ENCODE results near the gene CHRDL2. TPM values are rescaled to one million over a fixed set of nuclear protein-coding genes. Genes with fewer than 3 reads are reported as not detected.

Gene CHRDL2
- total RNA-seq, 1 experiment from 2014 or later = not detected

GRCh38 chr11:74748211-74749126 is 17.2 kb upstream of the CHRDL2 start, which contains the start of gene RNF169:
Gene RNF169 (plus strand): TSS chr11:74748849. CDS start chr11:74748881, 32 bp downstream.
- peak; percentile 97 for DNase-seq (ENCODE audit: low spot score)

GRCh38 chr11:74746868-74747267 is 15.6 kb upstream of the CHRDL2 start:
- no peak for DNase-seq (ENCODE audit: low spot score)

GRCh38 chr11:74744277-74744676 is 13.1 kb upstream of the CHRDL2 start:
- DNase-seq (ENCODE audit: low spot score) = no peak

DNA sequence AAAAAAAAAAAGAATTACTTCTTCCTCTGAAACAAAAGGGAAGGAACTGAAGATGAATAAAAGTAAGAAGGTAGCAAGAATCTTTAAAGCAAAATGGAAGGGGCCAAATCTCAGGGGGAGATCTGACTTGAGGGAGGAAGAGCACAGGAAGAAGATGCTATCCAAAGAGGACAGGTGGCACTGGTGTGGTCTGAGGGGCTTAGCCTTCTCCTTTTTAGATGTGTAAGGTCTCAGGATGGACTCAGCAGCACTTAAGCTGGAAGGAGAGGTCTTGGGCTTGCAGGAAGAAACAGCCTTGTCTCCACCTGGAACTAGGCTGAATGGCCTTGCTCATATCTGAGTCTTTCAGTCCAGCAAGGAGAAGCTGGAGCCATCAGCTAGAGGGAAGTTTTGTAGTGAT is 12.4 kb upstream of the CHRDL2 start:
- DNase-seq (ENCODE audit: low spot score) = no peak

DNA sequence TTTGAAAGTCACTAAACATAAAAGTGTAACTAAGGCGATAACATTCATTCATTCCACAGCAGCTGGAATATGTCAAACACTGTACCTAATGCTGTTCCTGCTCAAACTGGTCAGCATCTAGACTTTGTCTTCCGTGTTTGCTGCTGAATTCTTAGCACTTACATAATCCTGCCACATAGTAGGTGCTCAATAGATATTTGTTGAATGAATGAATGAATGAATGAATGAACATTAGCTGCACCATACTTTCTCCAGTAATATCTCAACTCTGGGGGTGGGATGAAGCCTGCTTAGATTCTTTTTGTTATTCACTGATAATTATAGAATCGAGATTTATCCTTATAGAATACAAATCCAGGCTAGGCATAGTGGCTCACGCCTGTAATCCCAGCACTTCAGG is 10.8 kb upstream of the CHRDL2 start:
- no peak for DNase-seq (ENCODE audit: low spot score)

- DNase-seq (ENCODE audit: low spot score) = peak; percentile 65
Measured at GRCh38 chr11:74739546-74740270, 8.5 kb upstream of the CHRDL2 start.

- no peak for DNase-seq (ENCODE audit: low spot score)
Measured at GRCh38 chr11:74736031-74736430, 4.8 kb upstream of the CHRDL2 start.

DNA sequence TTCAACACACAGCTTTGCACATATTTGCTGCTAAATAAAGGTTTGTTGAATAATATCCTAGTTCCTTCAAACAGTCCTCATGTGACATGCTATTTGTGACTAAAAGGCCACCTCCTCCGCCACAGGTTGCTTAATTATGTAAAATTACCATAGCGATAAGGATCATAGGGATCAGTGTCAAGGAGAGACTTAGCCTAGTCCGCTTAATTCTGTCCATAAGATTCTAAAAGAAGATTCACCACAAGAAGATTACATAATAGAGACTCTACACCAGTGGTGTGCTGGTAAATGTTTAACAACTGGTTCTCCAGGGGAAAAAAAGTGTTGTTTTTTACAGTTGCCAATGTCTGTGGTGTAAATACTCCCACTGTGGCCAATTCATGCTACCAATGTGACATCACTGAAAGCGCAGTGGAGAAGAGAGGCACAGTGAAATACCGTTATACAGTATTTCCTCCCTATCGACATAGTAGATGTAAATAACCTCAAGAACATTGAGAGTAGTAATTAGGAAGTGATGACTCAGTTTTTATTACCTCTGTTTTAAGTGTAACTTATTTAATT is 4.2 kb upstream of the CHRDL2 start:
- DNase-seq (ENCODE audit: low spot score) = no peak

DNA sequence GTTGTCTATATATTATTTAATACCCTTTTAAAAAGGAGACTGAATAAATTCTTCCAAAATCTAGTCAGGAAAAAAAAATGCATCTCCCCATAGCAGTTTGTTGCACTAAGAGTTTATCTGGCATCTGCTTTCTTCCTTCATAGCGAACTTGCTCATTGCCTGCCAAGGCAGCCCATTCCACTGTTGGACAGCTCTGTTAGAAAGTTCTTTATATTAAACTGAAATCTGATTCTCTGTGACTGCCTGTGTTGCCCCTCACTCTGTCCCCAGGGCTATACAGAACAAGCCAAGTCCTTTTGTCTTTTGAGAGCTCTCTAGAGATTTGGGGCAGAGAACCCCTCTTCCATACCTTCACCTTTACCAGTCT is 3.3 kb upstream of the CHRDL2 start:
- no peak for DNase-seq (ENCODE audit: low spot score)

DNA sequence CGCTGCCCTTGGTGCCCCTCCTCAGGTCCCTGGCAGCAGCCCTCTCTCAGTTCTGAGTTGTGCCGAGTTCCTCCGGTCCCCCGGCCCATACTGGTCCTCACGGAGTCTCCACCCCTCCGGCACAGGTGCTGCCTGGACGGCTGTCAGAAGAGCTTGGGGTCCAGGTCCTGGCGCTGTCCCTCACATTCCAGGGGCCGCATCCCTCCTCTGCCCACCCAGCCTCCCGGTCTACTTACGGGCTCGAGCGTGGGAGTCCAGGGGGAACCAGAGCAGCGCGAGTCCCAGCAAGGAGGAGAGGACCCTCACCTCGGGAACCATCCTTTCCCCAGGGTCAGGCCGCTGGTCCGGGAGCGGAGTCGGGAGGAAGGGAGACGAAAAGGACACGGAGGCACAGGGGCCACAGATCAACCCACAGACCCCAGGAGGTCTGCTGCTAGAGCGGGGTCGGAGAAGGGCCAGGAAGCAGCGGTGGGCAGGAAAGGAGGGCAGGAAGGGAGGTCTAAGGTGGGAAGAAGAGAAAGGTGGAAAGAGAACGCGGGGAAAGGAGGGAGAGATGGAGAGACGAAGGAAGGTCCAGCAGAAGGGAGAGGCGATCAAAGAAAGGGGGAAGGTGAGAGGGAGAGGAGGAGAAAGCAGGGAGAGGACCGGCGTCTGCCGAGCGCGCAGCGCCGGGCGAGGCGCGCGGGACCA is 510 bp downstream of the CHRDL2 start:
- DNase-seq (ENCODE audit: low spot score) = no peak

DNA sequence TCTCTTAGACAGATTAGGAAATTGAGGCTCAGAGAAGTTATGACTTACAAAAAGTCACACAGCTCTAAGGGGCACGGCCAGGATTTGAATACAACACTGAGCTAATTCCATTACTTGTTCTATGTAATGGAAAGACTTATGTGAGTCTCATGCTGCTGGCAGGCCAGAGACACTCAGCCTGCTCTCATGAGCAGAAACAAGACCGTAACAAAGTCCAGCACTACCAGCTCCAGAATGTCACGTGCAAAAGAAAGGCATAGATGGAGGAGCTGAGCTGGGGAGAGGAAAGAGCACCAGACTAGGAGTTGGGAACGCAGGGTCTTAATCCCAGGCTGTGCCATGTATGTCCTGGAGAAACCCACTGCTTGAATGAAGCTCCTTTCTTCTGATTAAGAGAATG is 1.8 kb downstream of the CHRDL2 start:
- no peak for DNase-seq (ENCODE audit: low spot score)

DNA sequence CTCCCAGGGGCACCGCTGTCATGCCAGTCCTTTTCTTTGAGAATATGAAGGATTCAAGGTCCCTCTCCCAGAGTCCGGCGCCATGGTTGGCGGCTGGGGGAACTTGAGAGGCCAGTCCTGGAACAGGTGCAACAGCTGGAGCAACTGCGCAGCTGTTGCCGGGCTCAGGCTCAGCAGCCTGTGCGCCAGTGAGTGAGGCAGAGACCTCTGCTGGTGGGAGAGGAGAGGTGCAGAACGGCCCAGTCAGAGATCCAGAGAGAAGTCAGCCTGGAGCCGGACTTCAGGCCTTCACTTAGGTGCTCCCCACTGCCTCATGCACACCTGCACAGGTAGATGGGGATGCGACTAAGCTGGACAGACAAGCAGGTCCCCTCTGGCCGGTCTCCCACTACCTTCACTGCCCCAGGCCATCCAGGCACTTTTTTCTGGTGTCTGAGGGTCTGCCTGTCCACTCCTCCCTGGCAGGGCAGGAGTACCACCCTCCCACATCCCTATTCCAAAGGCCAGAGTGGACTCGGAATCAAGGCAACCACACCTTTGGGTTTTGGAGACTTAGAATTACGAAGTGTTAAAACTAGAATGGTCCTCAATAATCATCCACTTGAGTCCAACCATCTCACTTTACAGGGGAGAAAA is 4.6 kb downstream of the CHRDL2 start:
- peak; percentile 54 for DNase-seq (ENCODE audit: low spot score)

DNA sequence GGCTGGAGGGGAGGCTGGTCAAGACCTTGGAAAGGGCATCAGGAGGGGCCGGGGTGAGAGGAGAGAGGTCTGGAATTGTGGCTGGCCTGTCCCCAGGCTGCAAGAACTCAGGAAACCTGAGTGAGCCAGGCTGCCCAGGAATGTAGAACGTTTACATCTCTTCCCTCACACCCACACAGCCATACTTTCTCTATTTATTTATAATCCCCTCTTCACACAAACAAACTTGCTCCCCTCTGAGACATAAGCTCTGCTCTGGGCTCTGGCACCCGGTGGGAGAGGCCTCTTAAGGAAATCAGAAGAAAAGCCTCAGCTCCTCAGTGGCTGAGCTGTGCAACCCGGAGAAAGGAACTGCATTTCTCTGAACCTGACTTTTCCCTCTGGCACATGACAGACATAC is 5.5 kb downstream of the CHRDL2 start:
- DNase-seq (ENCODE audit: low spot score) = no peak

GRCh38 chr11:74723511-74723910 is 7.7 kb downstream of the CHRDL2 start:
- no peak for DNase-seq (ENCODE audit: low spot score)

DNA sequence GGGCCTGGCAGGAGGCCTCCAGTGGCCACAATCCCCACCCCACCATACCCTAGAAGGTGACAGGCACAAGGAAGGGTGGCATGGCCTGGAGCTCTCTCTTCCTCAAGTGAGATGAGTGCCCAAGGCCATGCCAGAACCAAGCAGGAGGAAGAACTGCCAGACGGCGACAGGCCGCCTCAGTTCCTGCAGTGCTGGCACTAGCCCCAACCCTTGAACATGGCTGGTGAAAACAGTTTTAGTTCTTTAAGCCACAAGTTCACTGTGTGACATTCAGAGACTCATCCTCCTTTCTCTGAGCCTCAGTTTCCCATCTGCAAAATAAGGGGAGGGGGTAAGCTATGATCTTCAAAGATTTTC is 9.8 kb downstream of the CHRDL2 start:
- DNase-seq (ENCODE audit: low spot score) = no peak

- DNase-seq (ENCODE audit: low spot score) = no peak
Measured at GRCh38 chr11:74720596-74721478, 10.4 kb downstream of the CHRDL2 start.

DNA sequence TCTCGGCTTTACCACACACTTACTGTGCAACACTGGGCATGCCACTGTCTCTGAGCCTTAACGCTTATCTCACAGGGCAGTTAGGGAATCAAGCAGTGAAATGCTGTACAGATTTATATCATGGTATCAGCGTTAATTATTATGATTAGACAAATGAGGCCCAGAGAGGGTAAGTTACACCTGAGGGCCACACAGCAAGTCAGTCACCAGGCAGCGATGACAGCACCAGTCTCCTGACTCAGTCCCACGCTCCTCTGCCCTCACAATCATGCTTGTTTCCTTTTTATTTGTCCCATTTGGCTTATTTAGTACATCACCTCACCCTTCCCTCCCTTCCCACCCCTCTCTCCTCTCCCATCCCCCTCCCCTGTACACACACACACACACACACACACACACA is 12.2 kb downstream of the CHRDL2 start:
- DNase-seq (ENCODE audit: low spot score) = no peak

- DNase-seq (ENCODE audit: low spot score) = no peak
Measured at GRCh38 chr11:74717221-74717969, 13.8 kb downstream of the CHRDL2 start.

- no peak for DNase-seq (ENCODE audit: low spot score)
Measured at GRCh38 chr11:74714904-74715303, 16.3 kb downstream of the CHRDL2 start.

DNA sequence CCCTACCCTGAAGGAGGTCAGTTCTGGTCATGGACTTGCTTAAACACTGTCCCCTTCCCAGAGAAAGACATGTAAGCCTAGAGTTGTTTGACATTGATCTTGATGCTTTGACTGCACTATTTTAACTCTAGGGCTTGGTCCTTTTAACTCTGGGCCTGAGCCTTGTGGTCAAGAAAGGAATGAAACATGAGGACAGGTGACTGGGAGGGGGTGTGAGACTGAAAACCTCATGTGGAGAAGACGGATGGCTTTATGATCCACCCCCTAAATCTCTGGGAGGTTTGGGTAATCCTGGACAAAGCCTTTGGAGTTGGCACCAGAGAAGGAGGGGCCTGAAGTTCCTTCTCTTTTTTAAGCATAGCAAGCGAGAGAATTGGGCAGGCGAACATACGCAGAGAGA is 17.5 kb downstream of the CHRDL2 start:
- DNase-seq (ENCODE audit: low spot score) = no peak

Data from A172 (cell line).